Measurements from ENCODE around the gene ERICH6B. TPM values are rescaled to one million over a fixed set of nuclear protein-coding genes. Genes with fewer than 3 reads are reported as not detected.

Gene ERICH6B
- total and polyA plus RNA-seq, 2 of the 8 experiments (the other 6 are each of a cell fraction or from before 2014, with no cell fraction given), result not detected

- TF ChIP-seq EZH2 (IDR thresholded peaks at IDR 0.05; ENCODE audit: low read depth, low read length, severe bottlenecking) (no peak), BCL11A (IDR thresholded peaks at IDR 0.05; ENCODE audit: low read depth in 2 of 2, low read length in 2 of 2) (no peak)
Measured at GRCh38 chr13:45510672-45511071, 104.9 kb downstream of the ERICH6B start (continued).
